ENCODE measurements around the gene ACLY.

GRCh38 chr17:41885733-41886132 is 33.0 kb downstream of the ACLY start:
- TF ChIP-seq CTCF (IDR thresholded peaks at IDR 0.05) = peak in 1 of 4 experiments; percentile 16
- TF ChIP-seq POLR2A (IDR thresholded peaks at IDR 0.05) = no peak
